ENCODE data around the gene NLRC5.

- no peak for TF ChIP-seq CTCF (IDR thresholded peaks at IDR 0.05)
- no peak for TF ChIP-seq POLR2A (IDR thresholded peaks at IDR 0.05)
Measured at GRCh38 chr16:57089406-57089805, 100.0 kb downstream of the NLRC5 start.
